Stimulated activated naive CD8-positive, alpha-beta T cell treated with anti-CD3 and anti-CD28 coated beads, Interleukin-15, Interleukin-2, amounts not matched to agents 100 U/mL and 50 U/mL, for 24 hours (primary cell): ENCODE measurements around the gene SMURF2.
A peak's percentile ranks its signal among the peaks of the same experiment; 100 is the strongest.
"Not testable (repeated sequence)": the region's sequence is repeated elsewhere in the genome, so short reads cannot be mapped to it uniquely, and the experiment has no call there.

Source experiments
- ATAC-seq: fragments of 150-1000 bp; cut with Tn5 transposase; one replicate; pipeline ENCODE4 v1.10.0; 2021
- DNase-seq: peaks from one replicate; pipeline ENCODE4 v3.0.0; 2021

The SMURF2 gene

GRCh38 chr17:64596988-64597387, 65.1 kb downstream of the SMURF2 start:
- ATAC-seq (no peak), DNase-seq (no peak)

GRCh38 chr17:64596439-64596838, 65.7 kb downstream of the SMURF2 start:
- DNase-seq (no peak), ATAC-seq (no peak)

- no peak for DNase-seq
- ATAC-seq, result no peak
These were observed 70.2 kb downstream of the SMURF2 start for GRCh38 chr17:64591944-64592343.

- DNase-seq, result no peak
- no peak for ATAC-seq
These were observed 77.0 kb downstream of the SMURF2 start for GRCh38 chr17:64585146-64585545.

- ATAC-seq, result no peak
- no peak for DNase-seq
These were observed 79.1 kb downstream of the SMURF2 start for GRCh38 chr17:64583038-64583437.

- peak; percentile 84 for ATAC-seq
- no peak for DNase-seq
These were observed 81.5 kb downstream of the SMURF2 start for GRCh38 chr17:64580384-64581315.

- no peak for ATAC-seq
- no peak for DNase-seq
These were observed 82.2 kb downstream of the SMURF2 start for GRCh38 chr17:64579917-64580316.

GRCh38 chr17:64577025-64577424, 85.1 kb downstream of the SMURF2 start:
- ATAC-seq, DNase-seq: not testable (repeated sequence)

GRCh38 chr17:64575431-64575830, 86.7 kb downstream of the SMURF2 start:
- ATAC-seq (no peak), DNase-seq (no peak)

GRCh38 chr17:64574646-64575045, 87.5 kb downstream of the SMURF2 start:
- DNase-seq (no peak), ATAC-seq (no peak)

GRCh38 chr17:64573214-64573613, 88.9 kb downstream of the SMURF2 start:
- DNase-seq (no peak), ATAC-seq (peak; percentile 40)

GRCh38 chr17:64572682-64573154, 89.4 kb downstream of the SMURF2 start:
- DNase-seq, result no peak

GRCh38 chr17:64571746-64572145, 90.4 kb downstream of the SMURF2 start:
- no peak for ATAC-seq

More at GRCh38 chr17:64572682-64573154, 89.4 kb downstream of the SMURF2 start:
- peak; percentile 80 for ATAC-seq

GRCh38 chr17:64565563-64565962, 96.5 kb downstream of the SMURF2 start:
- DNase-seq (no peak), ATAC-seq (no peak)

More at GRCh38 chr17:64571746-64572145, 90.4 kb downstream of the SMURF2 start:
- DNase-seq, result no peak

- ATAC-seq (peak; percentile 3), DNase-seq (no peak)
These were observed 98.0 kb downstream of the SMURF2 start for GRCh38 chr17:64564098-64564497.

- no peak for DNase-seq
- no peak for ATAC-seq
These were observed 106.8 kb downstream of the SMURF2 start for GRCh38 chr17:64555281-64555680.

- ATAC-seq (no peak), DNase-seq (no peak)
These were observed 108.0 kb downstream of the SMURF2 start for GRCh38 chr17:64554028-64554637.

GRCh38 chr17:64551461-64551860, 110.6 kb downstream of the SMURF2 start:
- ATAC-seq (no peak), DNase-seq (no peak)

GRCh38 chr17:64547319-64547718, 114.8 kb downstream of the SMURF2 start:
- no peak for DNase-seq
- ATAC-seq, result no peak

- no peak for ATAC-seq
- DNase-seq, result no peak
These were observed 115.4 kb downstream of the SMURF2 start for GRCh38 chr17:64546716-64547115.

GRCh38 chr17:64544742-64545141, 117.4 kb downstream of the SMURF2 start:
- ATAC-seq (no peak), DNase-seq (no peak)

GRCh38 chr17:64540118-64540776, 121.9 kb downstream of the SMURF2 start:
- DNase-seq, result no peak
- no peak for ATAC-seq
